Activated T-cell treated with anti-CD3 and anti-CD28 coated beads for 4 hours (primary cell): ENCODE data around the gene CBX2.

Experiments
- DNase-seq: peaks from one replicate; pipeline ENCODE4 v3.0.0-alpha.2; 2020

The CBX2 gene

DNA sequence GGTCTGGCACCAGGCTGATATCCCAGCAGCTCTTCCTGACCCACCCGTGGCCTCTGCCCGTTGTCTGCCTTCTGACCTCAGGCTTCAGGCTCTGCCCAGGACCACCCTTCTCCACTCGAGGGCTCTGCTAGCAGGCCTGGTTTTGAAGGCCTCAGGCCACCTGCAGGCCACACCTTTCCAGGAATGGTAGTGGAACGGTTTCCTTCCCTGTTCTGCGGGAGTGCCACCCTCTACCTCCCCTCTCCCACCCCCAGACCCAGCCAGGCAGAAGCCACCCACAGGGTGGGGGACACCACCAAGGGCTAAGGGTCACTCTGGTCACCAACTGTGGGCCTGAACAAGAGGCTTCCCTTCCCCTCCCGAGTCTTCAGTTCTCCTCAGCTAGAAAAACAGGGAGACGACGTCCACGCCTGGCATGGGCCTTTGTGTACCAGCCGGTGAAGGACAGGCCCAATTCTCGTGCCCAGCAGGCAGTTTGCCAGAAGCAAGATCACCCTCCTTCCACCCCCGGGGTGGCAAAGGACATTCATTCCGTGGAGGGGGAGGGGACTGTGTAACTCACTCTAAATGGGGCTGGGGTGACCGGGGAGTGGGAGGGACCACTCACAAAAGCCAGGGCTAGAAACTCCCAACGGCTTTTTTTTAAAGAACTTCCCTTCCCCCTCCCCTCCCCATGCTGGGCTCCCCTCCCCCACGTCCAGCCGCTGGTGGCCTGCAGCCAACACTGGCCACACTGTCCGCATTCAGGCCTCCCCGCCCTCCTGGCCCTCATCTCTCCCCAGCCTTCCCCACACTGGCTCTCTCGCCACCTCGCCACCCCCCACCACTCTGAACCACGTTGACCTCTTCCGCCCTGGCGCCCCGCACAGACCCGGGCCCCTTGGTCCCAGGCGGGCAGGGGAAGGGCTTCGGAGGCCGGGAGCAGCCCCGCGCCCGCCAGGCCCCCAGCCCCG, 53.6 kb downstream of the CBX2 start:
- DNase-seq, result no peak

DNA sequence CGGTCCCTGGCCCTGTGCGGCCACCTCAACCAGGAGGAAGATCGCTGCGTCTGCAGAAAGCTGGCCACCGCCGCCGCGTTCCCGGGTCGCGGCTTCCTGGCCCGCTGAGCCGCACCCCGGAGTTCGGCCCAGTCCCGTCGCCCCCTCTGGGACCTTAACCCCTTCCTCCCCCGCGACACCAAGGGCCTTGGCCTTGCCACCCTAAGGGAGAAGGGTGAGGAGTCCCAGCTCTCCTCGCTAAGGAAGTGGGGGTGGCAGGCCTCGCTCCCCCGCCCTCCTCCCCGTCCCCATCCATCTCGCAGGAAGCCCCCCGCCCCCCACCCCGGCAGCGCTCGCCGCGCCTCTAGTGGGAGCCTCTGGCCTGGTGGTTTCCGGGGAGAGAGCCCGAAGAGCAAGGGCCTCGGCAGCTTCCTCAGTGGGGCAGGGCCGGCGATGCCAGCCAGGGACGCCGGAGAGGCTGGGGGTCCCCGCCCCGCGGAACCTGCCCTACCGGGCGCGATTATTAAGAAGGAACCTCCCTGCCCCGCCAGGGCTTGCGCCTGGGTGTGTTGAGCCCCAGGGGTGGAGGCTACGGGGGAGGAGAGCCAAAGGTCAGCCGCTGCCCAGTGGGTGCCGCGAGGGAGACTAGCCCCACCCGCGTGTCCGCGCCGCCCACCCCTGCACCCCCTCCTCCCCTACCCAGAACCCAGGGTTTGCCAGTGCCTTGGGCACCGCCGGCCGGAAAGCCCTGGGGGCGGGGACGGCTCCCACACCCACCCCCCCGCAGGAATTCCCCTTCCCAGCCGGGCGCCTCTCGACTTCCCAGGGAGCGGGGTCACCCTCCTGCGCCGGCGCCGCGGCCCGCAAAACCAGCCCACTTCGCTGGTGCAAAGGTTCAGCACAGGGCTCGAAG, 54.5 kb downstream of the CBX2 start:
- DNase-seq, result no peak

DNA sequence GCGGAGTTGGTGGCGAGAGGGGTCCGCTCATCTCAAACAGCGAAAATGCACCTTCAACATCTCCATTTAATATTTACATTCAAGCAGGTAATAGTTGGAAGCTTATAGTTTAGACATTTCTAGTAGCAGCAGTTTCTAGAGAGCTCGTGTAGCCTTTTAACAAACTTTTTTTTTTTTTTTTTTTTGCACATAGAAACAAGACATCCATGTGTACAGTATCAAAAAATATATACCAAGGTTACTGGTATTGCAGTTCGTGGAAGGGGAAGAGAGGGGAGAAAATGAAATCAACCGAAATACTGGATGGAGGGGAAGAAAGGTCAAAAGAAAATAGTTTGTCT, 55.1 kb downstream of the CBX2 start:
- no peak for DNase-seq

DNA sequence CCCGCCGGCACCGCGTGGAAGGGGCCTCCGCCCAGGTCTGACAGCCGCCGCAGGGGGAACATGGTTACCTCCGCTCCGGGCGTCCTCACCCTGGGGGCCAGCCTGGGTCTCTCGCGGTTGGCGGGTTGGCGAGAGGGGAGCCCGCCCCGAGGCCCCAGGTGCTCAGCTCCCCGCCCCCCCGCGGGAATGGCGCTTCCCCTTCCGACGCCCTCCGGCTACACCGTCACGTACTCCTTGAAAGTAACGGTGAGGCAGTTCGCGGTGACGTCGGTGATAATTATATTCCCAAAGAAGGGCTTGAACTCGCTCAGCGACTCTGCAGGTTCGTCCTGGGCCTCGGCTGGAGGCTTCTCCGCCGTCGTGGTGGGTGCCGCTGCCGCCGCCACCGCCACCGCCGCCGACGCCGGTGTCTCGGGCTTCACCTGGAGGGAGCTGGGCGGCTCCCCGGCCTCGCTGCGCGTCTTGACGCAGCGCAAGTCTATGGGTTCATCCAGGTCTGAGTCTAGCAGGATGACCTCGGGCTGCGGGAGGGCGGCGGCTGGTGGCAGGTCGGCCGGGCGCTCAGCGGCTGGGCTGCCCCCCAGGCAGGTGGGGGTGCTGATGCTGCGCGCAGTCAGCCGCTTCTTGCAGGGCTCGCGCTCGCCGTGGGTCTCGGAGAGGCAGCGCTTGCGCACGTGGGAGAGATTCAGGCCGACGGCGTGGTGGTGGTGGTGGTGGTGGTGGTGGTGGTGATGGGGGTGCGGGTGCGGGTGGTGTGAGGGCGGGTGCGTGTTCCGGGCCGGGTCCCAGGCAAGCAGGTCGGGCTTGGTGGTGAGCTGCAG, 56.0 kb downstream of the CBX2 start:
- no peak for DNase-seq

DNA sequence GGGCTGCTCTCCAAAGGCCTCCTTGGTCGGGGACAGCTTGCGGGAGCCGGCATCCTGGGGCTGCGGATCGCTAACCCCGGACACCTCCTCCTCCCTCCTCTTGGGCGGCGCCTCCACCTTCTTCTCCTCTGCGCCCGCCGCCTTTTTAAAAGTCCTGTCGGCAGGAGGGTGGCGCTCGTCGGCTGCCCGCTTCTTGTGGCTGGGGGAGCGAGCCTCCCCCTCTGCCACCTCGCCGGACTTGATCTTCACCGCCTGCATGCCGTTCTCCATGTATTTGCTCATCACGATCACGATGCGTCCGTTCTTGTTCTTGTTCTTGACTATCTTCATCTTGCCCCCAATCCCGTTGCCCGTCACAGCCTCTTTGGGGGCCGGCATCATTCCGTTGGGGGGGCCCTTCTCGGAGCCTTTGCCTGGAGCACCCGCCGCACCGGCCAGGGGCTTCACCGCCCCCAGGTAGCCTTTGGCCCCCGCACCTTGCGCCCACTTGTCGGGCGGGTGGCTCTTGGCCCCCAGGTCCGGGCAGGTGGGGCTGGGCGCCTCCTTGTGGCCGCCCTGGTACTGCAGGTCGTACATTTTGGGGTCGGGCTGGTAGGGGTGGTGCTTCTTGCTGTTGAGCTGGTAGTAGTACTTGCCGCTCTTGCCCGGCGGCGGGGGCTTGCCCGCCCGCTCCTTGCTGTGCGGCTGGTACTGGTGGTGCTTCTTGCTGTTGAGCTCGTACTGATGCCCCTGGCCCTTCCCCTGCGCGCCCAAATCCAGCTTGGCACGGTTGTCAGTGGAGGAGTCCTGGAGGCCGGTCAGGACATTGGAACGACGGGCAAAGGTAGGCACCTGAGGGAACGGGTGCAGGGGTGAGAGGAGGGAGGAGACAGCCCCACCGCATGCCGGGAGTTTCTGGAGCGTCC, 56.9 kb downstream of the CBX2 start:
- no peak for DNase-seq

DNA sequence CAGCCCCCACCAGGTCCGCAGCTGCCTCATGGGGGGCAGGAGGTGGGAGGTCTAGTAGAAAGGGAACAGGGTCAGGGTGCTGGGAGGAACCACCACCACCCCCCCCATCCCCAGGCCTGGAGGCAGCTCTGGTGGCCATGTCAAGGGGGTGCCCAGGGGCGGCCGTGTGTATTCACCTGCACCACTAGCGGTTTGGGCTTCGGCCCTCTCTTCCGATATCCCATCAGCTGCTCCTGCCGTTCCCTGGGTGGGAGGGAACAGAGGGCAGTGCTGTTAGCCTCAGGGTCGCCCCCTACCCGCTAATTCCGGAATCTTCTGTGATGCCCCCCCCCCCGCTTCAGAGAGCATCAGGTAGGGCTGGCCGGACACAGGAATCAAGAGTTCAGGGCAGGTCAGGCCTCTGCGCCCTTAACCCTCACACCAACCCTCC, 57.5 kb downstream of the CBX2 start:
- no peak for DNase-seq

DNA sequence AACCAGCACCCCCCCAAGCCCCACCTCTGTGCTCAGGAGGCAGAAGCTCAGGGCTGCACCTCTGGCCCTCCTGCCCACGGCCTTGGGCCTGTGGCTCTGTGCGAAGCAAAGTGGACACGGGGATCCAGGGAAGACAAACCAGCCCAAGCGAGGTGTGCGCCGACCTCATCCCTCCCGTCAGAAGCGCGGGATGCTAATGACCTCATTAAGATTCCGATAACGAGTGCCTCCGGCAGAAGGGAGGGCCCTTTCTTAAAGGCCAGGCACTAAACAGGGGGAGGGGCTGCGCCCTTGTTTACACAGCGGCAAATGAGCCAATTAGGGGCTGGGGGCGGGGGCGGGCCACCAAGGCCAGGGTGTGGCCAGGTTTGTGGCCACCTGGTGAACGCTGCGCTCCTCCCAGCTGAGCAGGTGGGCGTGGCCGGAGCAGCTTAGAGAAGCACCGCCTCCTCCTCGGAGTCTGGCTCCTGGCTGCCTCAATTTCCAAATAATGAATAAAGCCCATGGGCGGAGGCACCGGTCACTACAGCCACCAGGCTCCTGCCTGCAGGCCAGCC, 58.1 kb downstream of the CBX2 start:
- DNase-seq, result no peak

DNA sequence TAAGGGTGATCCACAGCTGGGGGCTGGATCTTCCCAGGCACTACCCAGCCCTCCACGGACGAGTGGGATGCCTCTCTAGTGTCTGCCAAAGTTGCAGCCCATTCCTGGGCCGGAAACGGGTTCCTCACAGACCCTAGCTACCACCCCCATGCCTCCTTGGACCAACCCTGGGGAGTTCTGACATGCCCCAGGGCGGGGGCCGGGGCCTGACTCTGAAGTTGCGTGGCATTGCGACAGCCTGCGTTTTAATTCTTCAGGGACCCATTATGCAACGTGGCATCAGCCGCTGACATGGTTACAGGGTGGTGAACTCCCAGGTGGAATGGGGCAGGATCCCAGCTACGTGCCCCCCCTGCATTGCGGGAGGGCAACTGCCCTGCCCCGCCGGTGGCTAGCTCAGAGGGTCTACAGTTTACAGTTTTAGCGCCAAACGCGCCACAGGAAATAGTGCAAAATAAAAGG, 58.6 kb downstream of the CBX2 start:
- DNase-seq, result no peak

DNA sequence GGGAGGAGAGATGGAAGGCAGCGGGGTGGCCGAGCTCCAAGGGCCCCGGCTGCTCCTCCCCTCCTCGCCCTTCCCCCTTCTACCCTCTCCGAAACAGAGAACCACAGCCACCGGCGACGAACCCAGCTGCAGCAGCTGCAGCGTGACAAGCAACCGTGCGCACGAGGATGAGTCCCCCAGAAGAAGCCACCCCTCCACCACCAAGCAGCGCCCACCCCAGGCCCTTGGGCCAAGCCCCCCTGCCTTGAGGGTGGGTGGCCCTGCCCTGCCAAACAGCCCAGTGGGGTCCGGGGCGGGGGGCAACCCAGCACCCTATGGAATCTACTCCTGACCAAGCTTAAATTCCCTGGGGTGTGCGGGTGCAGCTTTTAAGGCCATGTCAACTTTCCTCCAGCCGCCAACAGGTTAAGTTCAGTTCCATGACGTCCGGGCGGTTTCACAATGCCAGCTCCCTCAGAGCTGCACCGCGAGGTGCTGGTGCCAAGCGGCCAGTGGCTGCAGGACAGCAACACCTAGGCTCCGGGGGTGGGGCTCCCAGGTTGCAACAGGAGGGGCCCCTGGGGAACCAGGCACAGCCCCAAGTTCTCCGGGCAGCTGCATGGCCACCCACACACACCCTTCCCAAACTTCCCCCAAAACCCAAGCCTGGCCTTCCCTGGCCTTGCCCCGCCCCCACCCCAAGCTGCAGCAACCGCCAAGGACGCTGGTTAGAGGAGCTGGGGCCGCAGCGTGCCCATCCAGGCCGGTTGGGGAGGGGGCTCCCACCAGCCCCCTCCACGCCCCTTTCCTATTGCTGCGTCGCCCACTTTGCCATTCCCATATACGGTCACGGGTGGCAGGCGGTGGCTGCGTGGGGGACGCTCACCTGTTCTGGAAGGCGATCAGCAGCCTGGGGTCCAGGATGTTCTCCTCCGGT, 59.3 kb downstream of the CBX2 start:
- DNase-seq, result no peak
